Measurements from ENCODE around the gene ITM2B.

- TF ChIP-seq POLR2A (IDR thresholded peaks at IDR 0.05) (no peak), CTCF (IDR thresholded peaks at IDR 0.05) (no peak), POLR2AphosphoS5 (IDR thresholded peaks at IDR 0.05) (no peak), EP300 (IDR thresholded peaks at IDR 0.05; ENCODE audit: low read depth) (no peak)
These were observed 8.3 kb upstream of the ITM2B start for GRCh38 chr13:48224701-48225100.

All from transverse colon (tissue), 4 donors.